ENCODE data around the gene AMACR. TPM values are rescaled to one million over a fixed set of nuclear protein-coding genes. Genes with fewer than 3 reads are reported as not detected.
"Not testable (repeated sequence)": the region's sequence is repeated elsewhere in the genome, so short reads cannot be mapped to it uniquely, and the experiment has no call there.

Gene AMACR
- total RNA-seq, 1 donor from 2014 or later: 12.8 TPM

- H3K9me3 Mint-ChIP-seq (ENCODE audit: unreplicated experiment): no peaks in the 10 kb centered on the region
- no peak for DNase-seq (ENCODE audit: extremely low spot score, unreplicated experiment)
- peaks cover 27% of the 10 kb centered on the region for H3K27me3 Mint-ChIP-seq (ENCODE audit: unreplicated experiment)
- TF ChIP-seq CTCF (IDR thresholded peaks at IDR 0.05): no peak
- H3K4me1 Mint-ChIP-seq (ENCODE audit: unreplicated experiment): no peaks in the 10 kb centered on the region
- no peaks in the 10 kb centered on the region for H3K36me3 Mint-ChIP-seq (ENCODE audit: unreplicated experiment)
- no peak overlapping the region for H3K27ac Mint-ChIP-seq (ENCODE audit: unreplicated experiment)
- no peak overlapping the region for H3K4me3 Mint-ChIP-seq (ENCODE audit: unreplicated experiment)
Observed at GRCh38 chr5:33964132-33964700, 43.6 kb downstream of the AMACR start.

GRCh38 chr5:33958176-33958575, 49.7 kb downstream of the AMACR start:
- no peak for TF ChIP-seq CTCF (IDR thresholded peaks at IDR 0.05)
- no peaks in the 10 kb centered on the region for H3K36me3 Mint-ChIP-seq (ENCODE audit: unreplicated experiment)
- no peak for DNase-seq (ENCODE audit: extremely low spot score, unreplicated experiment)
- H3K4me3 Mint-ChIP-seq (ENCODE audit: unreplicated experiment): no peak overlapping the region
- H3K4me1 Mint-ChIP-seq (ENCODE audit: unreplicated experiment): no peaks in the 10 kb centered on the region
- H3K27ac Mint-ChIP-seq (ENCODE audit: unreplicated experiment): no peak overlapping the region
- peaks cover 11% of the 10 kb centered on the region for H3K9me3 Mint-ChIP-seq (ENCODE audit: unreplicated experiment)
- peaks cover 42% of the 10 kb centered on the region for H3K27me3 Mint-ChIP-seq (ENCODE audit: unreplicated experiment)

- Mint-ChIP-seq H3K36me3 (ENCODE audit: unreplicated experiment) (no peaks in the 10 kb centered on the region), H3K27me3 (ENCODE audit: unreplicated experiment) (peaks cover 40% of the 10 kb centered on the region), H3K4me1 (ENCODE audit: unreplicated experiment) (no peaks in the 10 kb centered on the region), H3K9me3 (ENCODE audit: unreplicated experiment) (peaks cover 11% of the 10 kb centered on the region), H3K4me3 (ENCODE audit: unreplicated experiment) (no peak overlapping the region), H3K27ac (ENCODE audit: unreplicated experiment) (no peak overlapping the region)
- no peak for DNase-seq (ENCODE audit: extremely low spot score, unreplicated experiment)
- TF ChIP-seq CTCF (IDR thresholded peaks at IDR 0.05): no peak
Observed at GRCh38 chr5:33957577-33958150, 50.2 kb downstream of the AMACR start.

- H3K4me1 Mint-ChIP-seq (ENCODE audit: unreplicated experiment); H3K4me3 Mint-ChIP-seq (ENCODE audit: unreplicated experiment); DNase-seq (ENCODE audit: extremely low spot score, unreplicated experiment); H3K27ac Mint-ChIP-seq (ENCODE audit: unreplicated experiment); H3K36me3 Mint-ChIP-seq (ENCODE audit: unreplicated experiment): not testable (repeated sequence)
- Mint-ChIP-seq H3K9me3 (ENCODE audit: unreplicated experiment) (peaks cover 11% of the 10 kb centered on the region), H3K27me3 (ENCODE audit: unreplicated experiment) (peaks cover 19% of the 10 kb centered on the region)
Observed at GRCh38 chr5:33952175-33952574, 55.7 kb downstream of the AMACR start.

GRCh38 chr5:33944543-33945132, 63.2 kb downstream of the AMACR start:
- peaks cover 45% of the 10 kb centered on the region for H3K27me3 Mint-ChIP-seq (ENCODE audit: unreplicated experiment)

More at GRCh38 chr5:33944543-33945132, 63.2 kb downstream of the AMACR start:
- TF ChIP-seq CTCF (IDR thresholded peaks at IDR 0.05): no peak
- H3K27ac Mint-ChIP-seq (ENCODE audit: unreplicated experiment): no peak overlapping the region
- no peaks in the 10 kb centered on the region for H3K36me3 Mint-ChIP-seq (ENCODE audit: unreplicated experiment)
- no peak overlapping the region for H3K4me3 Mint-ChIP-seq (ENCODE audit: unreplicated experiment)
- H3K9me3 Mint-ChIP-seq (ENCODE audit: unreplicated experiment): no peaks in the 10 kb centered on the region
- DNase-seq (ENCODE audit: extremely low spot score, unreplicated experiment): no peak
- no peaks in the 10 kb centered on the region for H3K4me1 Mint-ChIP-seq (ENCODE audit: unreplicated experiment)
